ENCODE measurements around the gene EFNA2.
"Not testable (repeated sequence)": the region's sequence is repeated elsewhere in the genome, so short reads cannot be mapped to it uniquely, and the experiment has no call there.

The EFNA2 gene

GRCh38 chr19:1285737-1286360 is at the start of gene EFNA2:
EFNA2 (plus strand) TSS chr19:1285873; CDS start chr19:1286169, 296 bp downstream.
- DNase-seq, result no peak

- DNase-seq, result peak in 1 of 14 donors; percentile 12
These were observed 49.1 kb upstream of the EFNA2 start for GRCh38 chr19:1236576-1236975.

- peak in 5 of 14 donors; percentile 13 to 57 (median 35) for DNase-seq
These were observed 48.5 kb upstream of the EFNA2 start for GRCh38 chr19:1237027-1237659.

- DNase-seq, result peak in 5 of 14 donors; percentile 32 to 63 (median 36)
These were observed 47.8 kb upstream of the EFNA2 start, which contains the start of gene CBARP for GRCh38 chr19:1237754-1238368. CBARP (minus strand) TSS chr19:1238005; CDS start chr19:1236100, 1,905 bp downstream.

- peak in 5 of 14 donors; percentile 22 to 51 (median 37) for DNase-seq
These were observed 47.0 kb upstream of the EFNA2 start for GRCh38 chr19:1238369-1239303.

GRCh38 chr19:1239420-1239795 is 46.3 kb upstream of the EFNA2 start:
- DNase-seq, result peak in 1 of 14 donors; percentile 58

- DNase-seq, result peak in 13 of 14 donors; percentile 23 to 86 (median 71)
These were observed 45.6 kb upstream of the EFNA2 start for GRCh38 chr19:1239796-1240737.

- no peak for DNase-seq
These were observed 44.7 kb upstream of the EFNA2 start for GRCh38 chr19:1240925-1241324.

- peak; percentile 27 to 92 (median 88) for DNase-seq
These were observed 44.1 kb upstream of the EFNA2 start, which contains the start of gene ATP5F1D for GRCh38 chr19:1241417-1242095. ATP5F1D (plus strand) TSS chr19:1241751; CDS start chr19:1241851, 100 bp downstream.

- peak in 12 of 14 donors; percentile 56 to 87 (median 78) for DNase-seq
These were observed 41.6 kb upstream of the EFNA2 start for GRCh38 chr19:1243768-1244692.

GRCh38 chr19:1244693-1245451 is 40.8 kb upstream of the EFNA2 start:
- peak in 5 of 14 donors; percentile 32 to 54 (median 48) for DNase-seq

GRCh38 chr19:1245494-1246264 is 40.0 kb upstream of the EFNA2 start:
- peak in 4 of 14 donors; percentile 28 to 51 (median 30) for DNase-seq

- DNase-seq, result not testable (repeated sequence)
These were observed 39.2 kb upstream of the EFNA2 start for GRCh38 chr19:1246265-1247087.

- no peak for DNase-seq
These were observed 37.9 kb upstream of the EFNA2 start for GRCh38 chr19:1247748-1248138.

GRCh38 chr19:1248139-1248785 is 37.4 kb upstream of the EFNA2 start, which contains the start of gene MIDN:
MIDN (plus strand) TSS chr19:1248583; CDS start chr19:1250297, 1,714 bp downstream.
- peak in 12 of 14 donors; percentile 57 to 91 (median 80) for DNase-seq

GRCh38 chr19:1248786-1249297 is 36.8 kb upstream of the EFNA2 start:
- DNase-seq, result peak in 13 of 14 donors; percentile 27 to 91 (median 81)
